HepG2 (cell line): ENCODE results near the gene ADAMTS14. TPM values are rescaled to one million over a fixed set of nuclear protein-coding genes. Genes with fewer than 3 reads are reported as not detected.

Experiments used
- ATAC-seq: fragments of 200-7000 bp; cut with Tn5 transposase; 3 replicates; pipeline ENCODE4 v1.9.1; 2020; ENCODE audit warnings: mild to moderate bottlenecking, moderate library complexity
- BruUV-seq: library from RNA; stranded (reverse); fragments of 400-500 nt; replicated peaks from 2 replicates; lab custom pipeline; 2021; lab: Mats Ljungman, UMichigan
- CTCF ChIA-PET: fragments of 300-600 bp; formaldehyde crosslinking; extraction: SDS; loops from one replicate; lab custom pipeline; 2021; ENCODE audit warnings: low total read pairs, inconsistent platforms, low intra/inter-chr PET ratio; lab: Yijun Ruan, JAX
- POLR2A ChIA-PET: fragments of 350-600 bp; sonication (Branson Sonifier 250); formaldehyde crosslinking; loops from one replicate; lab custom pipeline; 2020; ENCODE audit warnings: antibody characterized with exemption, inconsistent platforms; lab: Yijun Ruan, JAX
- DNase-seq: peaks from one replicate; pipeline ENCODE4 v3.0.0-alpha.2; 2015; ENCODE audit warnings: low spot score
- FAIRE-seq: peaks from 3 replicates; lab custom pipeline; 2011; peaks lifted over from hg19 to GRCh38; lab: Jason Lieb, UNC
- H2AFZ ChIP-seq: one replicate; pipeline ENCODE4 v1.6.1; 2011; ENCODE audit warnings: low read length, inconsistent platforms
- H3K27ac ChIP-seq: fragments of 300-600 bp; 3 replicates; pipeline ENCODE4 v1.8.0; 2011; ENCODE audit warnings: mixed run types, mild to moderate bottlenecking, mixed read lengths, low read length, inconsistent platforms; ENCODE audit not compliant: insufficient read depth; ENCODE audit errors: extremely low read length
- H3K27me3 ChIP-seq, 2 experiments: fragments of 200-600 bp in 1 of 2; 2 replicates in 1 of 2; 3 replicates in 1 of 2; pipeline versions ENCODE4 v1.6.0 to v1.8.0; 2011; ENCODE audit warnings: low read length in 2 of 2, mild to moderate bottlenecking in 2 of 2, moderate library complexity in 2 of 2, inconsistent platforms in 1 of 2; ENCODE audit not compliant: insufficient read depth in 2 of 2, control insufficient read depth in 1 of 2
- H3K36me3 ChIP-seq, 2 experiments: fragments of 200-600 bp in 1 of 2; replicated peaks in 1 of 2; 2 replicates in 1 of 2; 3 replicates in 1 of 2; pipeline versions ENCODE4 v1.5.1 to v1.8.0; 2011; ENCODE audit warnings: low read length in 2 of 2, inconsistent platforms in 1 of 2; ENCODE audit not compliant: insufficient read depth in 2 of 2, control insufficient read depth in 1 of 2
- H3K4me1 ChIP-seq: 2 replicates; pipeline ENCODE4 v1.5.1; 2012; ENCODE audit warnings: low read length, inconsistent platforms; ENCODE audit not compliant: insufficient read depth
- H3K4me2 ChIP-seq: 2 replicates; pipeline ENCODE4 v1.6.0; 2011; ENCODE audit warnings: low read depth, low read length, inconsistent platforms
- H3K4me3 ChIP-seq, 3 experiments: fragments of 200-600 bp in 1 of 3; sonication (generic), shearing (Covaris generic) in 1 of 3; replicated peaks in 1 of 3; 2 replicates each; pipeline ENCODE4 v1.5.1; 2011 to 2016; ENCODE audit warnings: low read length in 3 of 3, inconsistent platforms in 2 of 3, low read depth in 2 of 3, mild to moderate bottlenecking in 2 of 3, control low read depth in 1 of 3, mixed read lengths in 1 of 3; ENCODE audit not compliant: insufficient read depth in 1 of 3
- H3K79me2 ChIP-seq: one replicate; pipeline ENCODE4 v1.6.1; 2011; ENCODE audit warnings: low read length, inconsistent platforms; ENCODE audit not compliant: insufficient read depth
- H3K9ac ChIP-seq: 2 replicates; pipeline ENCODE4 v1.6.0; 2011; ENCODE audit warnings: mild to moderate bottlenecking, low read depth, low read length, inconsistent platforms; ENCODE audit not compliant: insufficient read depth
- H3K9me3 ChIP-seq: 2 replicates; pipeline ENCODE4 v1.5.1; 2012; ENCODE audit warnings: mild to moderate bottlenecking, low read length
- H4K20me1 ChIP-seq: 2 replicates; pipeline ENCODE4 v1.6.0; 2011; ENCODE audit warnings: inconsistent platforms, mild to moderate bottlenecking, low read length, moderate library complexity; ENCODE audit not compliant: insufficient read depth
- FOXP4 ChIP-seq: sonication (generic); formaldehyde crosslinking; IDR thresholded peaks from 2 replicates; pipeline ENCODE4 v1.4.0; 2020; ENCODE audit warnings: missing genetic modification reagents
- HOXA3 ChIP-seq: sonication (generic); formaldehyde crosslinking; IDR thresholded peaks from 2 replicates; pipeline ENCODE4 v1.5.0; 2020; ENCODE audit warnings: missing genetic modification reagents
- NFIB ChIP-seq: sonication (generic); formaldehyde crosslinking; IDR thresholded peaks from 2 replicates; pipeline ENCODE4 v1.9.0; 2021; ENCODE audit warnings: missing genetic modification reagents, mild to moderate bottlenecking, borderline replicate concordance
- ZXDC ChIP-seq: sonication (generic); formaldehyde crosslinking; IDR thresholded peaks from 2 replicates; pipeline ENCODE4 v1.5.0; 2020; ENCODE audit warnings: mild to moderate bottlenecking, missing genetic modification reagents
- WGBS: methylation state at CpG from one replicate; pipeline ENCODE4 v1.1.6; 2017; ENCODE audit warnings: low lambda C conversion rate; 5-methylcytosine and 5-hydroxymethylcytosine counted together
- in situ Hi-C: cut with HindIII; loops from 2 replicates; pipeline ENCODE4 v1.10.0; 2017; ENCODE audit warnings: low pct_unique_long_range_greater_than_20kb; ENCODE audit not compliant: extremely low pct_ligation_motif_present
- intact Hi-C: fragments of 100-400 bp; cut with micrococcal nuclease; formaldehyde crosslinking; loops from one replicate; pipeline ENCODE4 v1.10.0; 2022; ENCODE audit not compliant: unreplicated experiment
- polyA plus RNA-seq, 8 experiments: library from polyadenylated mRNA; depleted of rRNA in 3 of 8; stranded (reverse) in 7 of 8; unstranded in 1 of 8; fragments of >200 nt; fragmentation: Illumina TruSeq in 4 of 8; extraction: Trizol in 4 of 8; gene quantifications; 2 replicates each; pipeline versions ENCODE4 v1.2.1 to v1.2.3, GENCODE V29; 2011 to 2016; ENCODE audit warnings: low read depth in 4 of 8, missing spikeins in 1 of 8, mixed read lengths in 1 of 8; ENCODE audit not compliant: insufficient read depth in 1 of 8
- total RNA-seq, 5 experiments: library from RNA; depleted of rRNA; stranded (reverse); fragments of >200 nt; fragmentation: Illumina TruSeq; extraction: Trizol; gene quantifications; 2 replicates each; pipeline ENCODE4 v1.2.3, GENCODE V29; 2016; ENCODE audit warnings: low read depth in 1 of 5
- TF ChIP-seq, protein P1 (sequence below): sonication (generic); formaldehyde crosslinking; IDR thresholded peaks from 2 replicates; pipeline ENCODE4 v1.4.0; 2020; ENCODE audit warnings: missing genetic modification reagents
- TF ChIP-seq, protein P2 (sequence below), 2 experiments: sonication (generic) in 1 of 2; formaldehyde crosslinking in 1 of 2; IDR thresholded peaks; 2 replicates each; pipeline versions ENCODE4 v1.5.1 to v1.6.1; 2011 to 2020; ENCODE audit warnings: borderline replicate concordance in 1 of 2, low read depth in 1 of 2, low read length in 1 of 2, mild to moderate bottlenecking in 1 of 2, missing genetic modification reagents in 1 of 2, moderate library complexity in 1 of 2

ADAMTS14 gene
- total and polyA plus RNA-seq, 2 of the 13 experiments (the other 11 are each of a cell fraction or from before 2014, with no cell fraction given): 0.04 to 0.07 TPM

DNA sequence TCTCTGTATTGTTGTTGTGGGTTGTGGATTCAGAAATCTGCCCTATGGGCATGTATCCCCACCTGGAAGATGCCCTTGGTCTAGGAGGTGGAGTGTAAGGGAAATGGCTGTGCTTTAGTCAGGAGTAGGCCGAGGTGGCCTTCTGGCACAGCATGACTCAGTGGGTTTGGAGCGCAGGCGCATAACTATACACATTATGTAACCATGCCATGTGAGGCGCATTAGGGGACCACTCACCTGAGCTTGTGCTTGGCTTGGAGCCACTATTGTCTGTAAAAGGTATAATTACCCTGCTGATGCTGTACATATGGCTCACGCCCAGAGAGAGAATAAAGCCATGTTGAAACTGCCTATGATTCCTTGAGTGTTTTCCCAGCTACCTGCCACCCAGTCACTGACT lies 20.6 kb upstream of the ADAMTS14 start:
- no TSS peak for BruUV-seq
- ATAC-seq (no peak), DNase-seq (no peak), FAIRE-seq (no peak)
- no peaks in the 10 kb centered on the region for H3K36me3 ChIP-seq
- in situ Hi-C loops: no loop called here
- CTCF ChIA-PET: no interaction called here
- TF ChIP-seq, protein P1, sequence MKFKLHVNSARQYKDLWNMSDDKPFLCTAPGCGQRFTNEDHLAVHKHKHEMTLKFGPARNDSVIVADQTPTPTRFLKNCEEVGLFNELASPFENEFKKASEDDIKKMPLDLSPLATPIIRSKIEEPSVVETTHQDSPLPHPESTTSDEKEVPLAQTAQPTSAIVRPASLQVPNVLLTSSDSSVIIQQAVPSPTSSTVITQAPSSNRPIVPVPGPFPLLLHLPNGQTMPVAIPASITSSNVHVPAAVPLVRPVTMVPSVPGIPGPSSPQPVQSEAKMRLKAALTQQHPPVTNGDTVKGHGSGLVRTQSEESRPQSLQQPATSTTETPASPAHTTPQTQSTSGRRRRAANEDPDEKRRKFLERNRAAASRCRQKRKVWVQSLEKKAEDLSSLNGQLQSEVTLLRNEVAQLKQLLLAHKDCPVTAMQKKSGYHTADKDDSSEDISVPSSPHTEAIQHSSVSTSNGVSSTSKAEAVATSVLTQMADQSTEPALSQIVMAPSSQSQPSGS (CRISPR knock-in tag): no peak
- TF ChIP-seq NFIB (CRISPR knock-in tag): no peak
- no peak for TF ChIP-seq FOXP4 (CRISPR knock-in tag)
- TF ChIP-seq ZXDC (CRISPR knock-in tag): no peak
- TF ChIP-seq, protein P2, sequence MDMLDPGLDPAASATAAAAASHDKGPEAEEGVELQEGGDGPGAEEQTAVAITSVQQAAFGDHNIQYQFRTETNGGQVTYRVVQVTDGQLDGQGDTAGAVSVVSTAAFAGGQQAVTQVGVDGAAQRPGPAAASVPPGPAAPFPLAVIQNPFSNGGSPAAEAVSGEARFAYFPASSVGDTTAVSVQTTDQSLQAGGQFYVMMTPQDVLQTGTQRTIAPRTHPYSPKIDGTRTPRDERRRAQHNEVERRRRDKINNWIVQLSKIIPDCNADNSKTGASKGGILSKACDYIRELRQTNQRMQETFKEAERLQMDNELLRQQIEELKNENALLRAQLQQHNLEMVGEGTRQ (IDR thresholded peaks at IDR 0.05; ENCODE audit: low read depth, low read length): no peak
- TF ChIP-seq, protein P2 (CRISPR knock-in tag; IDR thresholded peaks at IDR 0.05; ENCODE audit: borderline replicate concordance): no peak
- no peak for TF ChIP-seq HOXA3
- no peak overlapping the region for H3K4me2 ChIP-seq
- H3K9me3 ChIP-seq: peaks cover 26% of the 10 kb centered on the region
- POLR2A ChIA-PET: no interaction called here
- WGBS: 69% methylated on average over 5 of the region's 5 CpGs
- H3K9ac ChIP-seq: no peak overlapping the region
- no peaks in the 10 kb centered on the region for H3K4me1 ChIP-seq
- no peak overlapping the region for H3K4me3 ChIP-seq
- H4K20me1 ChIP-seq: no peaks in the 10 kb centered on the region
- H2AFZ ChIP-seq: no peak overlapping the region
- H3K27ac ChIP-seq: no peak overlapping the region
- no peaks in the 10 kb centered on the region for H3K79me2 ChIP-seq
- intact Hi-C loops: no loop called here
- H3K27me3 ChIP-seq: no peaks in the 10 kb centered on the region
